Hepatocyte (in vitro differentiated cells): ENCODE measurements around the gene PLA2G4F. TPM values are rescaled to one million over a fixed set of nuclear protein-coding genes. Genes with fewer than 3 reads are reported as not detected.

Experiments used
- DNase-seq: peaks from one replicate; pipeline ENCODE4 v3.0.0-alpha.2; 2016; ENCODE audit warnings: low spot score
- H2AFZ ChIP-seq: fragments of 200-600 bp; sonication (generic); 2 replicates; pipeline ENCODE4 v1.6.0; 2016; ENCODE audit warnings: antibody characterized with exemption, mild to moderate bottlenecking
- H3K27ac ChIP-seq: fragments of 200-600 bp; sonication (generic); 2 replicates; pipeline ENCODE4 v1.5.1; 2016; ENCODE audit warnings: mild to moderate bottlenecking
- H3K27me3 ChIP-seq: fragments of 200-600 bp; sonication (generic); 2 replicates; pipeline ENCODE4 v1.6.1; 2016
- H3K36me3 ChIP-seq: fragments of 200-600 bp; sonication (generic); replicated peaks from 2 replicates; pipeline ENCODE4 v1.5.1; 2016; ENCODE audit warnings: low read depth; ENCODE audit not compliant: insufficient read depth
- H3K4me1 ChIP-seq: fragments of 200-600 bp; sonication (generic); 2 replicates; pipeline ENCODE4 v1.5.1; 2016; ENCODE audit warnings: mild to moderate bottlenecking, moderate library complexity; ENCODE audit not compliant: insufficient read depth
- H3K4me2 ChIP-seq: fragments of 200-600 bp; sonication (generic); 2 replicates; pipeline ENCODE4 v1.6.0; 2016
- H3K4me3 ChIP-seq: fragments of 200-600 bp; sonication (generic); 2 replicates; pipeline ENCODE4 v1.5.1; 2016; ENCODE audit warnings: mild to moderate bottlenecking
- H3K79me2 ChIP-seq: fragments of 200-600 bp; sonication (generic); 2 replicates; pipeline ENCODE4 v1.6.0; 2017; ENCODE audit warnings: mild to moderate bottlenecking
- H3K9me2 ChIP-seq: fragments of 200-600 bp; sonication (generic); replicated peaks from 2 replicates; pipeline ENCODE4 v1.6.0; 2017; ENCODE audit warnings: mild to moderate bottlenecking; ENCODE audit not compliant: insufficient read depth
- H3K9me3 ChIP-seq: fragments of 200-600 bp; sonication (generic); 2 replicates; pipeline ENCODE4 v1.5.1; 2016; ENCODE audit warnings: low read depth, mild to moderate bottlenecking
- H4K20me1 ChIP-seq: fragments of 200-600 bp; sonication (generic); 2 replicates; pipeline ENCODE4 v1.6.0; 2016; ENCODE audit warnings: mild to moderate bottlenecking; ENCODE audit not compliant: insufficient read depth, poor library complexity, severe bottlenecking
- CTCF ChIP-seq: fragments of 200-600 bp; sonication (generic); IDR thresholded peaks from 2 replicates; pipeline ENCODE4 v1.5.1; 2016; ENCODE audit warnings: antibody characterized with exemption, mild to moderate bottlenecking; ENCODE audit not compliant: poor library complexity
- EZH2 ChIP-seq: fragments of 200-600 bp; sonication (generic); IDR thresholded peaks from 2 replicates; pipeline ENCODE4 v1.6.1; 2016; ENCODE audit warnings: antibody characterized with exemption, mild to moderate bottlenecking, borderline replicate concordance
- EZH2phosphoT487 ChIP-seq: fragments of 200-600 bp; sonication (generic); IDR thresholded peaks from one replicate; pipeline ENCODE4 v1.6.1; 2018; ENCODE audit warnings: antibody characterized with exemption, mild to moderate bottlenecking, low read depth, moderate library complexity; ENCODE audit not compliant: unreplicated experiment, severe bottlenecking
- WGBS: methylation state at CpG from one replicate; pipeline ENCODE4 v1.1.6; 2016; ENCODE audit warnings: low lambda C conversion rate; ENCODE audit errors: missing lambda C conversion rate; 5-methylcytosine and 5-hydroxymethylcytosine counted together
- polyA plus RNA-seq: library from polyadenylated mRNA; unstranded; fragments of >200 nt; fragmentation: Nextera tagmentation; extraction: Ambion mirVana; gene quantifications from 2 replicates; pipeline ENCODE4 v1.2.1, GENCODE V29; 2016
- total RNA-seq: library from RNA; depleted of rRNA; stranded (reverse); fragments of >200 nt; gene quantifications from 2 replicates; pipeline ENCODE4 v1.2.3, GENCODE V29; 2014

The PLA2G4F gene, protein sequence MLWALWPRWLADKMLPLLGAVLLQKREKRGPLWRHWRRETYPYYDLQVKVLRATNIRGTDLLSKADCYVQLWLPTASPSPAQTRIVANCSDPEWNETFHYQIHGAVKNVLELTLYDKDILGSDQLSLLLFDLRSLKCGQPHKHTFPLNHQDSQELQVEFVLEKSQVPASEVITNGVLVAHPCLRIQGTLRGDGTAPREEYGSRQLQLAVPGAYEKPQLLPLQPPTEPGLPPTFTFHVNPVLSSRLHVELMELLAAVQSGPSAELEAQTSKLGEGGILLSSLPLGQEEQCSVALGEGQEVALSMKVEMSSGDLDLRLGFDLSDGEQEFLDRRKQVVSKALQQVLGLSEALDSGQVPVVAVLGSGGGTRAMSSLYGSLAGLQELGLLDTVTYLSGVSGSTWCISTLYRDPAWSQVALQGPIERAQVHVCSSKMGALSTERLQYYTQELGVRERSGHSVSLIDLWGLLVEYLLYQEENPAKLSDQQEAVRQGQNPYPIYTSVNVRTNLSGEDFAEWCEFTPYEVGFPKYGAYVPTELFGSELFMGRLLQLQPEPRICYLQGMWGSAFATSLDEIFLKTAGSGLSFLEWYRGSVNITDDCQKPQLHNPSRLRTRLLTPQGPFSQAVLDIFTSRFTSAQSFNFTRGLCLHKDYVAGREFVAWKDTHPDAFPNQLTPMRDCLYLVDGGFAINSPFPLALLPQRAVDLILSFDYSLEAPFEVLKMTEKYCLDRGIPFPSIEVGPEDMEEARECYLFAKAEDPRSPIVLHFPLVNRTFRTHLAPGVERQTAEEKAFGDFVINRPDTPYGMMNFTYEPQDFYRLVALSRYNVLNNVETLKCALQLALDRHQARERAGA
- 0.96 and 1.1 TPM in 2 replicates for total RNA-seq
- polyA plus RNA-seq = 2.2 and 3.8 TPM in 2 replicates

GRCh38 chr15:42156243-42156922 lies at the start of gene PLA2G4F:
PLA2G4F (minus strand) TSS chr15:42156636; CDS start chr15:42156549, 87 bp downstream.
- Histone ChIP-seq H3K27me3 (no peaks in the 10 kb centered on the region), H4K20me1 (no peaks in the 10 kb centered on the region), H3K9me2 (no peaks in the 10 kb centered on the region), H3K9me3 (no peaks in the 10 kb centered on the region), H3K4me2 (peak within 1 kb of the TSS; percentile 70), H3K4me3 (no peak within 1 kb of the TSS), H3K4me1 (peaks cover 5% of the 10 kb centered on the region), H2AFZ (no peak within 1 kb of the TSS), H3K36me3 (no peaks in the 10 kb centered on the region), H3K79me2 (no peaks in the 10 kb centered on the region), H3K27ac (peak within 1 kb of the TSS; percentile 81)
- no peak for TF ChIP-seq CTCF
- TF ChIP-seq EZH2 = no peak
- no peak for TF ChIP-seq EZH2phosphoT487
- DNase-seq = peak; percentile 79
- WGBS = 74% methylated on average over 8 of the region's 8 CpGs

GRCh38 chr15:42203891-42204290 lies 47.5 kb upstream of the PLA2G4F start:
- TF ChIP-seq CTCF (no peak), EZH2 (no peak), EZH2phosphoT487 (no peak)
- no peak for DNase-seq
- Histone ChIP-seq H3K79me2 (peaks cover 73% of the 10 kb centered on the region), H3K27me3 (no peaks in the 10 kb centered on the region), H3K27ac (no peak overlapping the region), H3K36me3 (no peaks in the 10 kb centered on the region), H2AFZ (no peak overlapping the region), H4K20me1 (no peaks in the 10 kb centered on the region), H3K4me2 (no peak overlapping the region), H3K9me3 (no peaks in the 10 kb centered on the region), H3K4me3 (no peak overlapping the region), H3K9me2 (no peaks in the 10 kb centered on the region), H3K4me1 (peaks cover 3% of the 10 kb centered on the region)
- WGBS = 90% methylated on average over 3 of the region's 3 CpGs

DNA sequence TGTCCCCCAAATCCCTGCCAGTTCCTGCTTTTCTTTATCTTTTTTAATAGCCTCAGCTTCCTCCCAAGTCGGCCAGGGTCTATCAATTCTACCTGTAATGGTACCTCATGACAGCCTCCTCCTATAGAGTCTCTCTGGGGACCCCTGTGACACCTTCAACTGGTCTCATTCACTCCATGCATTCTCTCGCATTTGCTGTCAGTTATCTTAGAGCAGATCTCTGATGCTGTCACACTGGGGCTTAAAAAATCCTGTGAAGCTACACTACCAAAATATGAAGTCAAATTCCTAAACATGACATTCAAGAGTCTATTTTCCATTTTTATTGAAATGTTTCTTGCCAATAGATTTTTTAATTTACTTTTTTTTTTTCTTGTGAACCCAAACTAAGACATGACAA lies 46.2 kb upstream of the PLA2G4F start:
- Histone ChIP-seq H3K4me1 (no peaks in the 10 kb centered on the region), H4K20me1 (no peaks in the 10 kb centered on the region), H3K9me2 (no peaks in the 10 kb centered on the region), H3K79me2 (peaks cover 75% of the 10 kb centered on the region), H3K4me3 (no peak overlapping the region), H3K27ac (no peak overlapping the region), H3K9me3 (no peaks in the 10 kb centered on the region), H3K27me3 (no peaks in the 10 kb centered on the region), H3K4me2 (no peak overlapping the region), H3K36me3 (no peaks in the 10 kb centered on the region), H2AFZ (no peak overlapping the region)
- whole genome bisulfite sequencing = 85% methylated on average over 2 of the region's 2 CpGs
- TF ChIP-seq EZH2phosphoT487 = no peak
- no peak for TF ChIP-seq EZH2
- no peak for DNase-seq
